Suprapubic skin (tissue), 4 donors: ENCODE data around the gene EMC8. TPM values are rescaled to one million over a fixed set of nuclear protein-coding genes. Genes with fewer than 3 reads are reported as not detected.

Experiments used
- DNase-seq, 2 donors: peaks; one replicate each; pipeline ENCODE4 v3.0.0-alpha.2; 2019; ENCODE audit warnings: low spot score in 2 of 2
- H3K27ac ChIP-seq: fragments of 200-600 bp; sonication (generic); one replicate; pipeline ENCODE4 v1.5.1; 2019
- H3K27me3 ChIP-seq: fragments of 200-600 bp; sonication (generic); one replicate; pipeline ENCODE4 v1.5.1; 2019
- H3K36me3 ChIP-seq: fragments of 200-600 bp; sonication (generic); one replicate; pipeline ENCODE4 v1.5.1; 2019
- H3K4me1 ChIP-seq: fragments of 200-600 bp; sonication (generic); one replicate; pipeline ENCODE4 v1.5.1; 2019
- H3K4me3 ChIP-seq: fragments of 200-600 bp; sonication (generic); one replicate; pipeline ENCODE4 v1.5.1; 2019; ENCODE audit warnings: mild to moderate bottlenecking
- H3K9me3 ChIP-seq: fragments of 200-600 bp; sonication (generic); one replicate; pipeline ENCODE4 v1.5.1; 2019
- EP300 ChIP-seq: sonication (generic); formaldehyde crosslinking; IDR thresholded peaks from one replicate; pipeline ENCODE4 v1.6.1; 2017; ENCODE audit warnings: antibody characterized with exemption
- POLR2A ChIP-seq, 2 donors: fragments of 450-650 bp; IDR thresholded peaks; one replicate each; pipeline ENCODE4 v1.6.1; 2017; ENCODE audit warnings: antibody characterized with exemption in 2 of 2, mild to moderate bottlenecking in 2 of 2, moderate library complexity in 2 of 2
- POLR2AphosphoS5 ChIP-seq, 3 donors: sonication (generic); formaldehyde crosslinking; IDR thresholded peaks; one replicate each; pipeline ENCODE4 v1.6.1; 2017; ENCODE audit warnings: antibody characterized with exemption in 3 of 3
- WGBS: methylation state at CpG from one replicate; pipeline ENCODE4 v1.1.5; 2018; 5-methylcytosine and 5-hydroxymethylcytosine counted together
- total RNA-seq, 4 donors: library from RNA; depleted of rRNA; stranded (reverse); fragments of >200 nt; gene quantifications; one replicate each; pipeline ENCODE4 v1.1.0, GENCODE V29; 2016
- TF ChIP-seq, protein P1 (sequence below), 2 donors: fragments of 200-600 bp in 1 of 2; fragments of 450-650 bp in 1 of 2; sonication (generic) in 1 of 2; IDR thresholded peaks; one replicate each; pipeline ENCODE4 v1.5.1; 2016 to 2019; ENCODE audit warnings: antibody characterized with exemption in 2 of 2, mild to moderate bottlenecking in 1 of 2, moderate library complexity in 1 of 2

EMC8 gene
- total RNA-seq, result 10 to 100 TPM; 20.4 to 39.5 (median 23.9) TPM

DNA sequence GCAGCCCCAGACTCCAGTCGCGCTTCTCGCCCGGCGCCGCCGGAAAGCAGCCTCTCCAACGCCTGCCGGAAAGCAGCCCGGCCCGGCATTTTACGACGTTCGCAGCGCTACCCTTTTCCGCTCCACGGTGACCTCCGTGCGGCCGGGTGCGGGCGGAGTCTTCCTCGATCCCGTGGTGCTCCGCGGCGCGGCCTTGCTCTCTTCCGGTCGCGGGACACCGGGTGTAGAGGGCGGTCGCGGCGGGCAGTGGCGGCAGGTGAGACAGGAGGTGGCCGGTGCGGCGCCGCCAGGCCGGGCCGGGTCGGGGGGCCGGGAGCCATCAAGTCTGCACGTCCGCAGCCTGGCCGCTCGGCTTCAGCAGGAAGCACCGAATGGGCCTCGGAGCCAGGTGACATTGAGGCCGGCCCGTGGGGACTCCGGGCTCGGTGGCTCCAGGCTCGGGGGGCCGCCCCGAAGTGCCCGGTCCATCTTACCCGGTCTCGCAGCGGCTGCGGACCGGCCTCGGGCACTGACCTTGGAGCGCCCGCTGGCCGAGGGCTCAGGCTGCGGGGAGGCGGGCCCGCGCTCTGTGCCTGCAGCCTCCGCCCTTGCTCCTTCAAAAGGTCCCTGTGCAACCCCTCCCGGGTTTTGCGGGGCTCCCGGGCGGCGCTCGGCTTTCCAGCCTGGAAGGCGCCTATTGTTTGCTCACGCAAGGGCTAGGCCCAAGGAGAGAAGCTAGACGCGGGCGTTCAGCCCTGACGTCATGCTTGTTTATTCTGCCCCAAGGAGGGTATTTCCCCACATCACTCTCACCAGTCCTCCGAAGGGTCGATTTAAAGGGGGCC lies at the start of gene EMC8, which contains the start of gene COX4I1:
EMC8 (minus strand) TSS at position 48 of the 824 bp plus-strand sequence. CDS start 249 bp downstream, outside the sequence.
COX4I1 (plus strand) TSS at position 199 of the 824 bp plus-strand sequence. CDS start 1,511 bp downstream, outside the sequence.
- Histone ChIP-seq H3K4me3 (peak within 1 kb of the TSS; percentile 100), H3K27me3 (no peaks in the 10 kb centered on the region), H3K4me1 (peaks cover 25% of the 10 kb centered on the region), H3K27ac (peak within 1 kb of the TSS; percentile 93), H3K36me3 (peaks cover 52% of the 10 kb centered on the region), H3K9me3 (no peaks in the 10 kb centered on the region)
- WGBS, result 0% methylated on average over 13 of the region's 87 CpGs
- peak; percentile 95 to 96 for DNase-seq
- TF ChIP-seq, protein P1, sequence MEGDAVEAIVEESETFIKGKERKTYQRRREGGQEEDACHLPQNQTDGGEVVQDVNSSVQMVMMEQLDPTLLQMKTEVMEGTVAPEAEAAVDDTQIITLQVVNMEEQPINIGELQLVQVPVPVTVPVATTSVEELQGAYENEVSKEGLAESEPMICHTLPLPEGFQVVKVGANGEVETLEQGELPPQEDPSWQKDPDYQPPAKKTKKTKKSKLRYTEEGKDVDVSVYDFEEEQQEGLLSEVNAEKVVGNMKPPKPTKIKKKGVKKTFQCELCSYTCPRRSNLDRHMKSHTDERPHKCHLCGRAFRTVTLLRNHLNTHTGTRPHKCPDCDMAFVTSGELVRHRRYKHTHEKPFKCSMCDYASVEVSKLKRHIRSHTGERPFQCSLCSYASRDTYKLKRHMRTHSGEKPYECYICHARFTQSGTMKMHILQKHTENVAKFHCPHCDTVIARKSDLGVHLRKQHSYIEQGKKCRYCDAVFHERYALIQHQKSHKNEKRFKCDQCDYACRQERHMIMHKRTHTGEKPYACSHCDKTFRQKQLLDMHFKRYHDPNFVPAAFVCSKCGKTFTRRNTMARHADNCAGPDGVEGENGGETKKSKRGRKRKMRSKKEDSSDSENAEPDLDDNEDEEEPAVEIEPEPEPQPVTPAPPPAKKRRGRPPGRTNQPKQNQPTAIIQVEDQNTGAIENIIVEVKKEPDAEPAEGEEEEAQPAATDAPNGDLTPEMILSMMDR (IDR thresholded peaks at IDR 0.05), result no peak
- TF ChIP-seq POLR2A (IDR thresholded peaks at IDR 0.05) (peak in 1 of 2 donors; percentile 72), POLR2AphosphoS5 (IDR thresholded peaks at IDR 0.05) (peak; percentile 4 to 80 (median 48)), EP300 (no peak)

DNA sequence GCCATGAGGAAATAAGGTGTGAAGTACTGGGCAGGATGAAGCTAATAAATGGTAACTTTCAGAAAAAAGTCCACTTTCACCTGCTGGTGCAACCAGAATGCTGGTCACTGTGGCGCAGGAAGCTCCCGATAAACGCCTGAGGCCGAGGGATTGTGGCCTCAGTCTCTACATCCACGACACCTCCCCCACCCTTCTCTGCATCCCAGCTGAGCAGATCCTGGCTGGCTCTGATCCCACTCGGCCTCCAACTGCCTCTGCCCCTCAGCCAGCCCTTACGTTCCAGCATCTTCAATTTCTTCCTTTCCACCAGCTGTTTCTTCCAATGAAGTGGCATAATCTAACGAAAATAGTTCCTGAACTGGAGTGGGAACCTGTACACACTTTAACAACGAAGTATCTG lies 49.6 kb upstream of the EMC8 start:
- TF ChIP-seq POLR2A (IDR thresholded peaks at IDR 0.05) (no peak), EP300 (no peak), POLR2AphosphoS5 (IDR thresholded peaks at IDR 0.05) (no peak)
- TF ChIP-seq, protein P1 (IDR thresholded peaks at IDR 0.05), result no peak
- Histone ChIP-seq H3K27me3 (peaks cover 48% of the 10 kb centered on the region), H3K4me1 (no peaks in the 10 kb centered on the region), H3K4me3 (no peak overlapping the region), H3K27ac (no peak overlapping the region), H3K36me3 (no peaks in the 10 kb centered on the region), H3K9me3 (no peaks in the 10 kb centered on the region)
- 39% methylated on average over 9 of the region's 9 CpGs for WGBS
- DNase-seq, result peak in 1 of 2 donors; percentile 23

DNA sequence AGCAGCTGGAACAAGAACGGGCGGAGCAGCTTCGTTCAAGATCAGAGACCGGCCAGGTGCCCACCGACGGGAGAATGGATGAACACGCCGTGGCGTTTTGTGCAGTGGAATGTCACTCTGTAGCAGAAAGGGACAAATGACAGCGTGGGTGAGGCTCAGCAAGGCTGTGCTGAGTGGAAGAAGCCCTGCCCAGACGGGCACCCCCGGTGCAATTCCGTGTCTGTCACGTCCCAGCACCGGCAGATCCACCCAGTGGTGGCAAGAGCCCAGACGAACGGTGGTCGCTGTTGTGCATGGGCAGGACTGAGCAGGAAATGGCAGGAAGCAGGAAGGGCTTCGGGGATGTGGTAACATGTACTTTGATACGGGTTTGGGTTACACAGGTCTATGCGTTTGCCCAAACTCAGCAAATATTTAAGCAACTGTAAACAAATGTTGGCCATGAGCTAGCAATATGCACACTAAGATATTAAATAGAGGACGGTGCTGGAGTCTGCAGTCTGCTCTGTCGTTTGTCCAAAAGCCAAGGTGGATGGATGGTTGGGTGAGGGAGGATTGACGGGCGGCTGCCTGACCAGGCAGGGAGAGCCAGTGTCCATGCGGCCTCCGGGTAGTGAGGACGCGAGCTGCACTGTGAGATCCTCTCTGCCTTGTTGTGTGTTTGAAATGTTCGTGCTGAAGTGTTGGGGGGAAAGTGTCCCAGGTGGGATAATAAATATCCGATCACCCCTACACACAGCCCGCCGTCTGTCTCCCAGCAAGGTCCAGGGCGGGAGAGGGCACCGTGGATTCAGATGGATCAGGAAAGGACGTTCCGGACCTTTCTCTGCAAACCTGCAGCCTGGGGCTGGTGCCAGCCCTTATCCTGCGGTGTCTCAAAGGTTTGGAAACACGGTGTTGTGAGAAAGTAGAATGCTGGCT lies 48.6 kb upstream of the EMC8 start:
- no peak for TF ChIP-seq POLR2A (IDR thresholded peaks at IDR 0.05)
- TF ChIP-seq, protein P1 (IDR thresholded peaks at IDR 0.05), result no peak
- TF ChIP-seq POLR2AphosphoS5 (IDR thresholded peaks at IDR 0.05), result no peak
- no peak for TF ChIP-seq EP300
- peaks cover 48% of the 10 kb centered on the region for H3K27me3 ChIP-seq
- H3K4me3 ChIP-seq, result no peak overlapping the region
- peak in 1 of 2 donors; percentile 68 for DNase-seq
- H3K4me1 ChIP-seq, result no peaks in the 10 kb centered on the region
- H3K27ac ChIP-seq, result no peak overlapping the region
- no peaks in the 10 kb centered on the region for H3K36me3 ChIP-seq
- H3K9me3 ChIP-seq, result no peaks in the 10 kb centered on the region
- WGBS, result 59% methylated on average over 39 of the region's 39 CpGs

DNA sequence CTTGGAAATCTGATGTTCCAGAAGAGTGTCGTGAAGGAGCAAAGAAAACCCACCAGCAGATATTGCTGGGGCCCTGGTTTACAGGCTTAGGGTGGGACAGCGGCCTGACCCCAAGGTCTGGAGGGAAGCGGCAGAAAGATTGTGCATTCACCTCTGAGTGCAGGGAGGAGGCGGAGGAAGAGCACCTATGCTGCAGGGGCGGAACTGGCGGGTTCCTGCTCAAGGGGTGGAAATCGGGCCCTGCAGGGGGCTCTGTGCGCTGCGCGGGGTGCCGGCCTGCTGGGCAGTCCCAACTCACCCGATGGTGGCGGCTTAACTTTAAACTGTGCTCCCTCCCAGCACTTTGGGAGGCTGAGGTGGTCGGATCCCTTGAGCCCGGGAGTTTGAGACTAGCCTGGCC lies 47.7 kb upstream of the EMC8 start:
- Histone ChIP-seq H3K36me3 (no peaks in the 10 kb centered on the region), H3K9me3 (no peaks in the 10 kb centered on the region), H3K27me3 (peaks cover 48% of the 10 kb centered on the region), H3K4me3 (no peak overlapping the region), H3K4me1 (no peaks in the 10 kb centered on the region), H3K27ac (no peak overlapping the region)
- TF ChIP-seq POLR2A (IDR thresholded peaks at IDR 0.05) (no peak), EP300 (no peak), POLR2AphosphoS5 (IDR thresholded peaks at IDR 0.05) (no peak)
- TF ChIP-seq, protein P1 (IDR thresholded peaks at IDR 0.05), result no peak
- 89% methylated on average over 15 of the region's 15 CpGs for WGBS
- DNase-seq, result peak in 1 of 2 donors; percentile 41
